Lower lobe of right lung (tissue), 2 donors: ENCODE measurements around the gene PGC. TPM values are rescaled to one million over a fixed set of nuclear protein-coding genes. Genes with fewer than 3 reads are reported as not detected.
A peak's percentile ranks its signal among the peaks of the same experiment; 100 is the strongest.

ENCODE experiments used
- ATAC-seq, 2 donors: fragments of 200-7000 bp; cut with Tn5 transposase; one replicate each; pipeline ENCODE4 v1.9.1; 2020 to 2022; ENCODE audit warnings: mild to moderate bottlenecking in 2 of 2, moderate library complexity in 2 of 2
- DNase-seq: peaks from one replicate; pipeline ENCODE4 v3.0.0-alpha.2; 2020
- H3K27ac ChIP-seq: fragments of 200-600 bp; one replicate; pipeline ENCODE4 v1.8.0; 2022
- H3K27me3 ChIP-seq: fragments of 200-600 bp; one replicate; pipeline ENCODE4 v1.8.0; 2022; ENCODE audit warnings: low read depth
- H3K36me3 ChIP-seq: fragments of 200-600 bp; one replicate; pipeline ENCODE4 v1.8.0; 2022; ENCODE audit warnings: mild to moderate bottlenecking
- H3K4me1 ChIP-seq: fragments of 200-600 bp; one replicate; pipeline ENCODE4 v1.8.0; 2022
- H3K4me3 ChIP-seq: fragments of 200-600 bp; one replicate; pipeline ENCODE4 v1.8.0; 2022; ENCODE audit warnings: mild to moderate bottlenecking
- H3K9me3 ChIP-seq: fragments of 200-600 bp; one replicate; pipeline ENCODE4 v1.8.0; 2022
- CTCF ChIP-seq: fragments of 200-600 bp; IDR thresholded peaks from one replicate; pipeline ENCODE4 v1.8.0; 2022; ENCODE audit warnings: antibody characterized with exemption, mild to moderate bottlenecking
- intact Hi-C: fragments of 100-400 bp; cut with DNase I; formaldehyde crosslinking; loops from one replicate; pipeline ENCODE4 v1.11.0; 2022
- total RNA-seq: library from RNA; stranded (reverse); fragmentation: NEBNext Ultra II Directional; extraction: Animal tissue kit (Norgen Biotek cat#: 25700); gene quantifications from one replicate; pipeline ENCODE4 v1.2.1, GENCODE V29; 2021
- donor health status: DM: no; HTN: yes; CAD: no; lungs with severe emphysema.

PGC gene
- total RNA-seq, 1 donor from 2014 or later = 947 TPM

GRCh38 chr6:41707565-41708200, 39.5 kb downstream of the PGC start:
- Histone ChIP-seq H3K36me3 (no peaks in the 10 kb centered on the region), H3K27ac (peak overlapping the region; percentile 73), H3K4me1 (peaks cover 51% of the 10 kb centered on the region), H3K4me3 (no peak overlapping the region), H3K9me3 (no peaks in the 10 kb centered on the region), H3K27me3 (no peaks in the 10 kb centered on the region)
- intact Hi-C loops = no loop called here
- ATAC-seq = peak in 1 of 2 donors; percentile 18
- peak; percentile 67 for DNase-seq
- no peak for TF ChIP-seq CTCF

GRCh38 chr6:41706876-41707564, 40.2 kb downstream of the PGC start:
- H3K4me1 ChIP-seq = peaks cover 44% of the 10 kb centered on the region
- ATAC-seq = peak; percentile 56 to 58

GRCh38 chr6:41705996-41706835, 41.0 kb downstream of the PGC start:
- no peaks in the 10 kb centered on the region for H3K9me3 ChIP-seq
- H3K27ac ChIP-seq = peak overlapping the region; percentile 73
- H3K27me3 ChIP-seq = no peaks in the 10 kb centered on the region
- peak overlapping the region; percentile 6 for H3K4me3 ChIP-seq
- no peaks in the 10 kb centered on the region for H3K36me3 ChIP-seq
- peak; percentile 82 for TF ChIP-seq CTCF
- ATAC-seq (peak; percentile 87 to 90), DNase-seq (peak; percentile 86)
- intact Hi-C loops = no loop called here
- peaks cover 36% of the 10 kb centered on the region for H3K4me1 ChIP-seq

More at GRCh38 chr6:41706876-41707564, 40.2 kb downstream of the PGC start:
- Histone ChIP-seq H3K9me3 (no peaks in the 10 kb centered on the region), H3K4me3 (no peak overlapping the region), H3K27ac (peak overlapping the region; percentile 73), H3K27me3 (no peaks in the 10 kb centered on the region), H3K36me3 (no peaks in the 10 kb centered on the region)
- intact Hi-C loops = no loop called here
- TF ChIP-seq CTCF = no peak
- DNase-seq = no peak

- intact Hi-C loops = no loop called here
- Histone ChIP-seq H3K27ac (peak overlapping the region; percentile 73), H3K4me3 (peak overlapping the region; percentile 6), H3K27me3 (no peaks in the 10 kb centered on the region), H3K9me3 (no peaks in the 10 kb centered on the region), H3K4me1 (peaks cover 36% of the 10 kb centered on the region), H3K36me3 (no peaks in the 10 kb centered on the region)
- no peak for TF ChIP-seq CTCF
- ATAC-seq (no peak), DNase-seq (no peak)
These were observed 41.7 kb downstream of the PGC start for GRCh38 chr6:41705311-41705995.

- Histone ChIP-seq H3K36me3 (no peaks in the 10 kb centered on the region), H3K4me1 (peaks cover 36% of the 10 kb centered on the region), H3K27ac (peak overlapping the region; percentile 73), H3K27me3 (no peaks in the 10 kb centered on the region), H3K4me3 (no peak overlapping the region), H3K9me3 (no peaks in the 10 kb centered on the region)
- TF ChIP-seq CTCF = no peak
- intact Hi-C loops = no loop called here
- ATAC-seq (no peak), DNase-seq (no peak)
These were observed 42.4 kb downstream of the PGC start for GRCh38 chr6:41704656-41705310.
